Fibroblast of pulmonary artery (primary cell): ENCODE results near the gene EDEM2.
"Not testable (repeated sequence)": the region's sequence is repeated elsewhere in the genome, so short reads cannot be mapped to it uniquely, and the experiment has no call there.

ENCODE experiments used
- DNase-seq: peaks from one replicate; pipeline ENCODE4 v3.0.0-alpha.2; 2010; ENCODE audit warnings: low read depth
- H3K4me3 ChIP-seq: replicated peaks from 2 replicates; pipeline ENCODE4 v1.5.1; 2011; ENCODE audit warnings: low read depth, mild to moderate bottlenecking, control low read depth, low read length, moderate library complexity
- TF ChIP-seq, protein P1 (sequence below): IDR thresholded peaks from 2 replicates; pipeline ENCODE4 v1.5.1; 2011; ENCODE audit warnings: mild to moderate bottlenecking, control low read depth, low read length, inconsistent platforms; ENCODE audit errors: missing control alignments

Gene EDEM2

DNA sequence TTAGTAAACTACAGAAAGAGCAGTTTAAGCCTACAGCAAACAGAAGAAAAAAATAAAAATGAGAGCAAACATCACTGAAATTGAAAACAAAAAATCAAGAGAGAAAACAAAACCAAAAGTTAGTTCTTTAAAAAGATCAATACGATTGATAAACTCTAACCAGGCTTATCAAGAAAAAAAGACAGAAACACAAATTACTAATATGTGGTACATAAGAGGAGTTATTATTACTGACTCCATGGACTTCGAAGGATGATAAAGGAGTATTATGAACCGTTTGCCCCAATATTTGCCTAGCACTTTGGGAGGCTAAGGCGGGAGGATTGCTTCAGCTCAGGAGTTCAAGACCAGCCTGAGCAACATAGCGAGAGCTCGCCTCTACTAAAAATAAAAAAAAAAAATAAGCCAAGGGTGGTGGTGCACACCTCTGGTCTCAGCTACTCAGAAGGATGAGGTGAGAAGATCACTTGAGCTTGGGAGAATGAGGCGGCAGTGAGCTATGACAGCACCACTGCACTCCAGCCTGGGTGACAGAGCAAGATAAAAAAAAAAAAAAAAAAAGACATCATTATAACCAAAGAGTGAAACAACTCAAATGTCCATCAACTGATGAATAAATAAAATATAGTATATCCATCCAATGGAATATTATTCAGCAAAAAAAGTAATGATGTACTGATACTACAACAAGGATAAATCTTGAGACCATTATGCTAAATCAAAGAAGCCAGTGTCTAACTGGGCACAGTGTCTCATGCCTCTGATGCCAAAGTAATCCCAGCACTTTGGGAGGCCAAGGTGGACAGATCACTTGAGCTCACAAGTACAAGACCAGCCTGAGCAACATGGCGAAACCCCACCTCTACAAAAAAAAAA is 67.4 kb downstream of the EDEM2 start:
- no peak overlapping the region for H3K4me3 ChIP-seq
- no peak for DNase-seq
- TF ChIP-seq, protein P1, sequence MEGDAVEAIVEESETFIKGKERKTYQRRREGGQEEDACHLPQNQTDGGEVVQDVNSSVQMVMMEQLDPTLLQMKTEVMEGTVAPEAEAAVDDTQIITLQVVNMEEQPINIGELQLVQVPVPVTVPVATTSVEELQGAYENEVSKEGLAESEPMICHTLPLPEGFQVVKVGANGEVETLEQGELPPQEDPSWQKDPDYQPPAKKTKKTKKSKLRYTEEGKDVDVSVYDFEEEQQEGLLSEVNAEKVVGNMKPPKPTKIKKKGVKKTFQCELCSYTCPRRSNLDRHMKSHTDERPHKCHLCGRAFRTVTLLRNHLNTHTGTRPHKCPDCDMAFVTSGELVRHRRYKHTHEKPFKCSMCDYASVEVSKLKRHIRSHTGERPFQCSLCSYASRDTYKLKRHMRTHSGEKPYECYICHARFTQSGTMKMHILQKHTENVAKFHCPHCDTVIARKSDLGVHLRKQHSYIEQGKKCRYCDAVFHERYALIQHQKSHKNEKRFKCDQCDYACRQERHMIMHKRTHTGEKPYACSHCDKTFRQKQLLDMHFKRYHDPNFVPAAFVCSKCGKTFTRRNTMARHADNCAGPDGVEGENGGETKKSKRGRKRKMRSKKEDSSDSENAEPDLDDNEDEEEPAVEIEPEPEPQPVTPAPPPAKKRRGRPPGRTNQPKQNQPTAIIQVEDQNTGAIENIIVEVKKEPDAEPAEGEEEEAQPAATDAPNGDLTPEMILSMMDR, result no peak

DNA sequence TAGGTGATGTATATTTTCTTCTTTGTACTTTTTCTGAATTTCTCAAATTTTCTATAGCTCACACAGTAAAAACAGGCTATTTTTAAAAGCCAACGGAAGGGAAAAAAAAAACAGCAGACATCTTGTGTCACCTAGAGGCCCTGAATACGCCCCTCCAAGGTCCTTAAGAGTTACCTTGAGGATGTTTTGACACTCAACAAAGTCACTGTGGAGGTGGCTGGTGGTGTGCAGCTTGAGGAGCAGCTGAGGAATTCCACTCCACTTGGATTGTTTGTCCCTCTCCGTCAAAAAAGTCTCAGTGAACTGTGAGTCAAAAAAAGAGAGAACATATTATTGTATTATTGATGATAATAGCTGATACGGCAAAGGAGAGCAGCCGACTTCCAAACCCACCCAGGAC is 69.3 kb downstream of the EDEM2 start:
- TF ChIP-seq, protein P1, result no peak
- no peak overlapping the region for H3K4me3 ChIP-seq
- DNase-seq, result no peak

DNA sequence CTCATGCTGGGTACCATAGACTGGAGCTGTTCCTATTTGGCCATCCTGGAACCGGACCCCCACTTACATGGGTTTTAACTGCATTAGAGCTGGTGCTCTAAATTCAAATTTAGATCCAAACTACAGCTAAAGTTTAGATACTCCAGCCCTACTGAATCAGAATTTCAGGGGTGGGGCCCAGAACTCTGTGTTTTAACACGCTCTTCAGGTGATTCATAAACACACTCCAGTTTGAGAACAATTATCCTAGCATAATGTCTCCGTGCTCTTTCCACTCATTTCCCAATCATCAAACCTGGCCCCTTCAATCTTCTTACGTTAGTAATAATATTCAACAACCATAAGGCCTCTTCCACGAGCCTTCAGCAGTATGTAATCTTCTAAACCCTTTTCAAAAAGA is 69.8 kb downstream of the EDEM2 start:
- TF ChIP-seq, protein P1, result no peak
- no peak for DNase-seq
- H3K4me3 ChIP-seq, result no peak overlapping the region

GRCh38 chr20:35071436-35072153 is 75.5 kb downstream of the EDEM2 start:
- DNase-seq, H3K4me3 ChIP-seq: not testable (repeated sequence)

DNA sequence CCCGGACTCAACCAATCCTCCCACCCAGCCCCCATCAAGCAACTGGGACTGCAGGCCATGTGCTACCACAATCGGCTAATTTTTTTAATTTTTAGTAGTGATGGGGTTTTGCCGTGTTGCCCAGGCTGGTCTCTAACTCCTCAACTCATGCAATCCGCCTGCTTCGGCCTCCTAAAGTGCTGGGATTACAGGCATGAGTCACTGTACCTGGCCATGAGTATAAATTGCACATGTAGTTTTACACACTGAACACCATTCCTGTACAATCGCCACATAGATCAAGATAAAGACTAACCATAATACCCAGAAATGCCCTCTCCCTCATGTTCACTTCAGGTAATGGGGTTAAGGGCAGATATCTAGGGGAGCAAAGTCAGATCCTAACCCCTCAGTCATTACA is 80.9 kb downstream of the EDEM2 start:
- H3K4me3 ChIP-seq, result no peak overlapping the region
- no peak for DNase-seq
- TF ChIP-seq, protein P1, result no peak
